ENCODE measurements around the gene CATSPER3. TPM values are rescaled to one million over a fixed set of nuclear protein-coding genes. Genes with fewer than 3 reads are reported as not detected.

CATSPER3 gene
- total RNA-seq, 1 experiment from 2014 or later: 0.50 TPM

- H4K8ac ChIP-seq (replicated peaks; ENCODE audit: insufficient read length, low read depth, low read length): no peak overlapping the region
- no peak overlapping the region for H2BK15ac ChIP-seq (ENCODE audit: low read depth, low read length)
- Mint-ChIP-seq H3K4me1 (peaks cover 2 to 10% of the 10 kb centered on the region in 2 experiments), H3K36me3 (ENCODE audit: insufficient read depth in 1 of 3, low read depth in 3 of 3) (no peaks in the 10 kb centered on the region; a peak in 1 of 7 replicates), H3K27me3 (ENCODE audit: low read depth) (peaks cover 98% of the 10 kb centered on the region), H3K4me3 (peak overlapping the region; percentile 24 to 80; a peak in 4 of 5 replicates), H3K27ac (no peak overlapping the region), H3K9me3 (peaks cover 0 to 5% of the 10 kb centered on the region in 2 experiments; a peak in 3 of 5 replicates)
- no peak overlapping the region for H3T11ph ChIP-seq (ENCODE audit: low read length)
- H3K9me3 ChIP-seq (ENCODE audit: control insufficient read depth, low read depth, low read length): no peaks in the 10 kb centered on the region
- no peak for TF ChIP-seq CTCF (conservative IDR thresholded peaks at IDR 0.05)
- H3K9ac ChIP-seq (ENCODE audit: extremely low read depth, insufficient read length, low read length): no peak overlapping the region
- no peak overlapping the region for H3K23ac ChIP-seq (ENCODE audit: insufficient read length, low read depth, low read length)
- H2BK120ac ChIP-seq (ENCODE audit: low read depth, low read length, poor library complexity, severe bottlenecking): no peak overlapping the region
- no peaks in the 10 kb centered on the region for H4K20me1 ChIP-seq (ENCODE audit: control insufficient read depth, insufficient read depth, insufficient read length)
- no peaks in the 10 kb centered on the region for H3K4me1 ChIP-seq (ENCODE audit: insufficient read depth, low read length)
- no peaks in the 10 kb centered on the region for H3K79me2 ChIP-seq (ENCODE audit: insufficient read depth, low read length)
- H3K18ac ChIP-seq (ENCODE audit: insufficient read length, low read depth, low read length): no peak overlapping the region
- no peak overlapping the region for H3K27ac ChIP-seq (ENCODE audit: insufficient read length, low read depth, low read length)
- peaks cover 6% of the 10 kb centered on the region for H3K23me2 ChIP-seq (ENCODE audit: insufficient read length, low read depth, low read length, poor library complexity, severe bottlenecking)
- H2AK5ac ChIP-seq (ENCODE audit: insufficient read length, low read length): no peak overlapping the region
- H3K14ac ChIP-seq (ENCODE audit: insufficient read depth, low read length): no peak overlapping the region; the same call in 1 of the 2 replicates
- H2BK5ac ChIP-seq (ENCODE audit: insufficient read length, low read length): no peak overlapping the region
- DNase-seq: peak; percentile 61
- H2BK20ac ChIP-seq (ENCODE audit: low read depth, low read length, poor library complexity, severe bottlenecking): no peak overlapping the region
- no peak overlapping the region for H3K56ac ChIP-seq (ENCODE audit: insufficient read length, low read depth, low read length)
- H2AFZ ChIP-seq (ENCODE audit: low read length): no peak overlapping the region
- H3K4ac ChIP-seq (ENCODE audit: low read depth, low read length): no peak overlapping the region
- H3K27me3 ChIP-seq (ENCODE audit: insufficient read depth, low read length): peaks cover 90% of the 10 kb centered on the region
- no peak overlapping the region for H4K91ac ChIP-seq (ENCODE audit: insufficient read length, low read depth, low read length)
- H2BK12ac ChIP-seq (ENCODE audit: insufficient read length, low read depth, low read length): no peak overlapping the region
- no peak overlapping the region for H4K5ac ChIP-seq (ENCODE audit: insufficient read length, low read depth, low read length)
- H3K79me1 ChIP-seq (ENCODE audit: insufficient read depth, low read depth, low read length, poor library complexity, severe bottlenecking): no peaks in the 10 kb centered on the region
- WGBS (ENCODE audit: extremely low coverage, insufficient read length, low lambda C conversion rate): no CpG with 5 or more reads among the region's 11 CpGs
- H3K4me2 ChIP-seq (ENCODE audit: insufficient read depth, insufficient read length, low read length): peak overlapping the region; percentile 47
These were observed 72.3 kb downstream of the CATSPER3 start for GRCh38 chr5:135040034-135040332.

Data from H9 (cell line).